AG04450 (cell line): ENCODE results near the gene TLR7. TPM values are rescaled to one million over a fixed set of nuclear protein-coding genes. Genes with fewer than 3 reads are reported as not detected.

Experiments
- CTCF ChIA-PET: fragments of 300-600, 350-600 bp; formaldehyde crosslinking; extraction: SDS; loops from one replicate; lab custom pipeline; 2022; ENCODE audit warnings: antibody characterized with exemption, inconsistent platforms; lab: Charles Lee
- POLR2A ChIA-PET: fragments of 350-600 bp; formaldehyde crosslinking; extraction: SDS; loops from one replicate; lab custom pipeline; 2021; ENCODE audit warnings: antibody characterized with exemption, inconsistent platforms; lab: Yijun Ruan, JAX
- DNase-seq: peaks from one replicate; pipeline ENCODE4 v3.0.0-alpha.2; 2011; ENCODE audit warnings: low read depth, low spot score
- H3K27ac ChIP-seq: one replicate; pipeline ENCODE4 v1.5.1; 2012; ENCODE audit warnings: low read depth, low read length, control low read depth
- H3K27me3 ChIP-seq: one replicate; pipeline ENCODE4 v1.6.0; 2012; ENCODE audit warnings: low read length; ENCODE audit not compliant: control insufficient read depth, insufficient read depth
- H3K4me3 ChIP-seq: 2 replicates; pipeline ENCODE4 v1.5.1; 2011; ENCODE audit warnings: mild to moderate bottlenecking, low read depth, low read length, control low read depth
- H3K9me3 ChIP-seq: 2 replicates; pipeline ENCODE4 v1.5.1; 2012; ENCODE audit warnings: low read length; ENCODE audit not compliant: control insufficient read depth, insufficient read depth
- polyA plus RNA-seq: library from polyadenylated mRNA; depleted of rRNA; stranded (reverse); fragments of >200 nt; gene quantifications from 2 replicates; pipeline ENCODE4 v1.2.3, GENCODE V29; 2011
- TF ChIP-seq, protein P1 (sequence below): IDR thresholded peaks from 2 replicates; pipeline ENCODE4 v1.5.1; 2011; ENCODE audit warnings: low read depth, low read length, control low read depth, inconsistent platforms

The TLR7 gene
- polyA plus RNA-seq, 1 experiment = not detected

DNA sequence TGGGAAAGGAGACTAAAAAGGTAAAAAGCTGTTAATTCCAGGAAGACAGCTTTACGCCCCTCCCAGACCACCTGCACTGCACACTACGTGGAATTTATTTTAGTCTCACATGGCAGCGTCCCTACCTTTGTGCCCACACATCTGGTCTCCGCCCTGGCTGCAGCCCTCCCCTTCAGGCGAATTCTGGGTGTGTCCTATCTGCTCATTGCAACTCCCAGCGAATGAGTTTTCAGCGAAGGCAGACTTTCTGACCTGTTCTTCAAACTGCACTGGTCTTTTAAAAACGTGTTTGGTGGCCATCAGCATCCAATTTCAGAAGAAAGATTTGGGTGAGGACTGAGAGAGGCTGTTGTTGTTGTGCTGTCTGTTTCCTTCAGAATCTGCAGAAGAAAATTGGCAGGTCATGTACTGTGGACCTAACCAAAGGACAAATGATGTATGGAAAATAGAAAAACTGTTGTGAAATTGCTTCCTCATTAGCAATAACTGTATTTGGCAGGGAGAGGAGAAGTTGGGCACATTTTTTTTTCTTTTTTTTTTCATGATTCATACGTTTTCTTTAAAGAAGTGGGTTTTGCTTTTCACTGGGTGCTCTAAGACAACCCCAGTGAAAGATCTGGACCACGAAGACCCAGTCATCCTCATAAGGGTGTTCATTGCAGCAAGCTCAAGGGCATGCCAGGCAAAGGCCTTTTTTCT is 43.7 kb downstream of the TLR7 start:
- ChIA-PET CTCF (no interaction called here), POLR2A (no interaction called here)
- TF ChIP-seq, protein P1, sequence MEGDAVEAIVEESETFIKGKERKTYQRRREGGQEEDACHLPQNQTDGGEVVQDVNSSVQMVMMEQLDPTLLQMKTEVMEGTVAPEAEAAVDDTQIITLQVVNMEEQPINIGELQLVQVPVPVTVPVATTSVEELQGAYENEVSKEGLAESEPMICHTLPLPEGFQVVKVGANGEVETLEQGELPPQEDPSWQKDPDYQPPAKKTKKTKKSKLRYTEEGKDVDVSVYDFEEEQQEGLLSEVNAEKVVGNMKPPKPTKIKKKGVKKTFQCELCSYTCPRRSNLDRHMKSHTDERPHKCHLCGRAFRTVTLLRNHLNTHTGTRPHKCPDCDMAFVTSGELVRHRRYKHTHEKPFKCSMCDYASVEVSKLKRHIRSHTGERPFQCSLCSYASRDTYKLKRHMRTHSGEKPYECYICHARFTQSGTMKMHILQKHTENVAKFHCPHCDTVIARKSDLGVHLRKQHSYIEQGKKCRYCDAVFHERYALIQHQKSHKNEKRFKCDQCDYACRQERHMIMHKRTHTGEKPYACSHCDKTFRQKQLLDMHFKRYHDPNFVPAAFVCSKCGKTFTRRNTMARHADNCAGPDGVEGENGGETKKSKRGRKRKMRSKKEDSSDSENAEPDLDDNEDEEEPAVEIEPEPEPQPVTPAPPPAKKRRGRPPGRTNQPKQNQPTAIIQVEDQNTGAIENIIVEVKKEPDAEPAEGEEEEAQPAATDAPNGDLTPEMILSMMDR = no peak
- Histone ChIP-seq H3K27ac (no peak overlapping the region), H3K4me3 (no peak overlapping the region), H3K9me3 (no peaks in the 10 kb centered on the region), H3K27me3 (no peaks in the 10 kb centered on the region)
- DNase-seq = no peak

DNA sequence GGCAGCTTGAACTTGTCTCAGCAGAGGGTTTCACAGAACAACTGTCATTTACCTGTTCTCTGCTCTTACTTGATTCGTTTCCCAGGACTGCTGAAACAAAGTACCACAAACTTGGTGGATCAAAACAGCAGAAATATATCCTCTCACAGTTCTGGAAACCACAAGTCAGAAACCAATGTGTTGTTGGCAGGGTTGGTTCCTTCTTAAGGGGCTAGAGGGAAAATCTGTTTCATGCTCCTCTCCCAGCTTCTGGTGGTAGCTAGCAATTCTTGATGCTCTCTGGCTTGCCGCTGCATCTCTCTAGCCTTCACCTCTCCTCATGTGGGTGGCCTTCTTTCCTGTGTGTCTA is 44.2 kb downstream of the TLR7 start:
- no peak for DNase-seq
- Histone ChIP-seq H3K27ac (no peak overlapping the region), H3K27me3 (no peaks in the 10 kb centered on the region), H3K4me3 (no peak overlapping the region), H3K9me3 (no peaks in the 10 kb centered on the region)
- ChIA-PET CTCF (no interaction called here), POLR2A (no interaction called here)
- TF ChIP-seq, protein P1 = no peak

DNA sequence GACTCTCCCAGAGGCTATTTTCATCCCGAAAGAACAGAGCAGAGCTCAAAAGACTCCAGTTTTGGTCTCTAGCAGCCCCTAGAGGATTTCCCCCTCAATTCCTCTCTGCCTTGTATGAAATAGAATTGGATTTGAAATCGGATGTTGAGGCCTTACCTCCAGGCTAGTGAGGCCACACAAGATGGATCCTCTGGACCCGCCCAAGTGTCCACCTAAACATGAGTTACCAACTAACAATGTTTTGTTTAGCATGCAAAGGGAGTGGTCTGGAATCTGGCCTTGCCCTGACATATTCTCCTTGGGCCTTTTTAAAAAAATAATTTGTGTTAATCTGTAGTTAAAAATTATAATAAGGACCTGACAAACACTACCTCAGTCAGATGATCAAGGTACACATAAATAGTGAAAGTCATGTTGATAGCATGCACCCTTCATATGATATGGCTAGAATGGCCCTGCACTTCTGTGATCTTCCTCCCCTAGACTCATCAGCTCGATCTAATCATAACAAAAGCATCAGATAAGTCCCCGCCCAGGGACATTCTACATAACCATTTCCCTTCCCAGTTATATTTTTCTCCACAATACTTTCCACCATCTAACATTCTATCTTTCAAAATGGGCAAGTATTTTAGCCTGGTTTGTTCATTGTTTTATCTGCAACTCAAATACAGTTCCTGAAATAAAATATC is 46.1 kb downstream of the TLR7 start:
- Histone ChIP-seq H3K4me3 (no peak overlapping the region), H3K27ac (no peak overlapping the region), H3K9me3 (no peaks in the 10 kb centered on the region), H3K27me3 (no peaks in the 10 kb centered on the region)
- TF ChIP-seq, protein P1 = no peak
- ChIA-PET CTCF (no interaction called here), POLR2A (no interaction called here)
- DNase-seq = no peak

DNA sequence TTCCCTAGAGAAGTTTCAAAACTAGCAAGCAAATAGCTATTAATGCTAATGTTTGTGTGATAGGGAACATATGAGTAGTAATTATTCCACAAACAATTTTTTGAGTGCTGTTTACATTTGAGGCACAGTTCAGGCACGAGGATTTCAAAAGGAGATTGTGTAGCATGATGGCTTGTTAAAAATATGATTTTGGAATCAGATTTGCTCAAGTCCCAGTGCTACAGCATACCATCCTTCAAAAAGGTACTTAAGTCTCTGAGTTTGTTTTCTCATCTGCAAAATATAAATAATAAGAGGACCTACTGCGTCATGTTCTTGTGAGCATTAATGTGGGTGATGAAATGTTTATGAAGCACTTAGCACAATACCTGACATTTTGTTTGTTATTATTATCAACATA is 50.9 kb downstream of the TLR7 start:
- Histone ChIP-seq H3K4me3 (no peak overlapping the region), H3K27ac (no peak overlapping the region), H3K27me3 (no peaks in the 10 kb centered on the region), H3K9me3 (no peaks in the 10 kb centered on the region)
- no peak for DNase-seq
- TF ChIP-seq, protein P1 = no peak
- ChIA-PET CTCF (interaction anchor here (2.3 kb wide), 1 partner anchor 29 kb away, joined by 6 read pairs; no protein-coding TSS in a partner anchor), POLR2A (no interaction called here)

DNA sequence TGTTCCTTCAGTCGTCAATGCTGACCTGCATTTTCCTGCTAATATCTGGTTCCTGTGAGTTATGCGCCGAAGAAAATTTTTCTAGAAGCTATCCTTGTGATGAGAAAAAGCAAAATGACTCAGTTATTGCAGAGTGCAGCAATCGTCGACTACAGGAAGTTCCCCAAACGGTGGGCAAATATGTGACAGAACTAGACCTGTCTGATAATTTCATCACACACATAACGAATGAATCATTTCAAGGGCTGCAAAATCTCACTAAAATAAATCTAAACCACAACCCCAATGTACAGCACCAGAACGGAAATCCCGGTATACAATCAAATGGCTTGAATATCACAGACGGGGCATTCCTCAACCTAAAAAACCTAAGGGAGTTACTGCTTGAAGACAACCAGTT is 52.2 kb downstream of the TLR7 start:
- Histone ChIP-seq H3K27me3 (no peaks in the 10 kb centered on the region), H3K9me3 (no peaks in the 10 kb centered on the region), H3K4me3 (no peak overlapping the region), H3K27ac (no peak overlapping the region)
- DNase-seq = no peak
- ChIA-PET POLR2A (no interaction called here), CTCF (interaction anchor here (2.3 kb wide), 1 partner anchor 28 kb away, joined by 6 read pairs; no protein-coding TSS in a partner anchor)
- TF ChIP-seq, protein P1 = no peak
